NCI-H128 (cell line): ENCODE measurements around the gene SPTBN1.

Experiments used
- DNase-seq: peaks from one replicate; lab custom pipeline; 2025; ENCODE audit not compliant: unreplicated experiment; lab: John Stamatoyannopoulos, UW

SPTBN1 gene

DNA sequence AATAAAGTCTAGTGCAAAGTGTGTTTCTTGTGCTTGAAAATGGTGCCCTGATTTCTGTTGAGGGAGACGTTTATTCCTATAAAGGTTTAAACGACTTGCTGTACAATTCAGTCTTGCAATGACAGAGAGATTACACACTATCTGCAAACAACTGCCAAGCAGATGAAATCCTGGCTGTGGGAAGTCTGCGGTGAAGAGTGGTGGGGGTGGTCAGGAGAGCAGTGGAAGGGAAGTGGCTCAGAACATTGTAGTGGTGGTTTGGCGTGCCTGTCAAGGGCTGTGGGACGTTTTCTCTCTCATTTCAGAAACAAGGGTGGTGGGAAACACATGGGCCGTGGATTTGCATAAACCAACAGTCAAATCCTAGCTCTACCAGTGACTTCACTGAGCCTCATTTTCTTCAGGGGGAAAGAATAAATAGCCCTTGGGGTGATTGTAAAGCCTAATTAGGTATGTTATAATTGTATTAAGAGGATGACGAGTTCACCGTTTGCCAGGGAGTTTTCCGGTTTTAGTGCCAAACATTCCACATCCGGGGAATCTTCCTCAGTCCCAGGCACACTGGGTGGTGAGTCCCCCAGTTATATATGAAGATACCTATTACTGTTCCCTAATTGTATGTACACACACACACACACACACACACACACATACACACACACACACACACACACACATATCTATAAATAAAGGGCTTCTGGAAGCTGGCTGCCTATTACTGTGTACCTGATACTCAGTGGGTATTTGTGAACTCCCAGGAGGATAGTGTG lies 115.0 kb downstream of the SPTBN1 start:
- DNase-seq: no peak

DNA sequence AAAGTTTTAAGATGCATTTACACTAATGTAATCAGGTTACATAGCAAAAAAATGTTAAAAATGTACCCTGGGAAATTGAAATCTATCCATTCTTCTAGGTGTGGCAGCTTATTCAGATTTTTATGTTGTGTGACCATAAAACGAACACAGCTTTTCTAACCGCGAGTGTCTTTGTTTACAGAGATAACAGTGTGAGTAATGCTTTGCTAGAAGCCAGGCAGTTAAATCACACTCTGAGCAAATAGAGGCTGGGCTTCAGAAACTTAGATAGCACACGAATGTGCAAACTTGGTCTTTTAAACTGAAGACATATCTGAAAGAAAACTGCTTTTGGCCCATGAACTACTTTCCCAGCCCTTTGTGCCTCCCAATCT lies 116.1 kb downstream of the SPTBN1 start:
- no peak for DNase-seq

- no peak for DNase-seq
Observed at GRCh38 chr2:54572636-54573536, 116.8 kb downstream of the SPTBN1 start.

- DNase-seq: no peak
Observed at GRCh38 chr2:54573537-54573919, 117.4 kb downstream of the SPTBN1 start.

DNA sequence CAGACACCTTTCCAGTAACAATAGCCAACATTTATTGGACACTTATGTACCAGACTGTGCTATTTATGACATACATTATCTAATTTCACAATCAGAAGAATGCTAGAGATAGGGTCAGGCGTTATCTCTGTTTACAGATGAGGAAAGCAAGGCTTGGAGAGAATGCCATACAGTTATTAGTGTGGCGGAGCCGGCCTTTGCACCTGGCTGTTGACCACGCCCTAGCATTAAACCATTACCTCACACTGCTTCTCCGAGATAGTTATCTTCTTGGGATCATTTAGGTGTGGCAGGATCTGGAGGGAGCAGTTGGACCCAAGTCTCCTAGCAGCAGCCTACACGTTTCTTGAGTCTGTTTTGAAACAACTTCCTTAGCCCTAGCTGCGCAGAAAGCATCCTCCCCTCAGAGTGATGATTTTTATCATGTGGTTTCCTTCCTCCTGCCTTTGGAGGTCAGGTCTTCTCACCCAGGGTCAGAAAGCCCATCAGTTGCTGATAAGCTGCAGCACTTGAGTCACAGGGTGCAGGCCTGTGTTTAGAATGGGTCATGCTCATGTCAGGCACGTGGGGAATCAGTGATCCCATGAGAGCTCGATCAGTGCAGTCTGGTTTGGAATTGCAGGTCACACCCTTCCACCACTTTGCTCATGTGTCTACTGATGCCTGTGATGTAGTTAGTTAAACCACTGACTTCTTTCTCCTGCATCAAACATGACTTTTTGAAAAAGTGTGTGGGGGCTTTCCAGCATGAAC lies 118.2 kb downstream of the SPTBN1 start:
- DNase-seq: no peak

DNA sequence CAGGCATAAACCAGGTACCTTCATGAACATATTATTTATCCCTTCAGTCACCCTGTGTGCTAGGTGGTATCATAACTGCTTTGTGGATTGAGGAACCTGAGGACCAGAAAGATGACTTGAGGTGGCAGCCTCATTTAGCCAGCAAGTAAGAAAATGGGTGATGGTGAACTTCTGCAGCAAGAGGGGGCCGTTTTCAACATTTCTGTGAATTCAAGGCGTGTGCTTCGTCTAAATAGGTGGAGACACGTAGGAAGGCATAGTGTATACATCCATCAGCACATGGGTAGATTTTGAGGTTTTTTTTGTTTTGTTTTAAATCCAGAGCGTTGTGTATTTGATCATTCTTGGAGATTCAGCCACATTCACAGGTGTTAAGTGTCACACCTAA lies 118.7 kb downstream of the SPTBN1 start:
- no peak for DNase-seq

GRCh38 chr2:54575379-54575888 lies 119.3 kb downstream of the SPTBN1 start:
- no peak for DNase-seq

- DNase-seq: no peak
Observed at GRCh38 chr2:54577035-54577434, 120.9 kb downstream of the SPTBN1 start.

GRCh38 chr2:54577944-54578647 lies 122.0 kb downstream of the SPTBN1 start:
- DNase-seq: no peak

DNA sequence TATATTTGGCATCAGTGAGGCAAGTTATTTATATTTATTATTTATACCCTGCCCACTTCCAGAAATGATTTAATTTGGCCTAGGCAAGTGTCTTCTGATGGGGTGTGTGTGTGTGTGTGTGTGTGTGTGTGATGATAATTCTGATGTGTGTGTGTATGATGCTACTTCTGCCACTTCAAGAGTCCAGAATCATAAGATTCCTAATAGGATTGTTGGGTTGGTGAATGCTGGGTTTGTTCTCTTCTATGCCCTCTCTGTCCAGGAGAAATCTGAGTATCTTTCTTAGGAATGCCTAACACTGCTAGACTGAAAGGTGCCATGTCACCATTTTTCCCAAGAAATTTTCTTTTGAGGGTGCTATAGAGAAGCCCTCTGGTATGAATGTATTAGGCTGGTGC lies 122.5 kb downstream of the SPTBN1 start:
- DNase-seq: no peak

- DNase-seq: no peak
Observed at GRCh38 chr2:54579061-54579681, 123.0 kb downstream of the SPTBN1 start.

- no peak for DNase-seq
Observed at GRCh38 chr2:54579682-54580620, 123.8 kb downstream of the SPTBN1 start.

GRCh38 chr2:54581326-54582039 lies 125.4 kb downstream of the SPTBN1 start:
- DNase-seq: no peak

- no peak for DNase-seq
Observed at GRCh38 chr2:54582987-54583386, 126.9 kb downstream of the SPTBN1 start.

GRCh38 chr2:54584598-54584997 lies 128.5 kb downstream of the SPTBN1 start:
- no peak for DNase-seq

GRCh38 chr2:54585136-54585733 lies 129.1 kb downstream of the SPTBN1 start:
- DNase-seq: no peak

DNA sequence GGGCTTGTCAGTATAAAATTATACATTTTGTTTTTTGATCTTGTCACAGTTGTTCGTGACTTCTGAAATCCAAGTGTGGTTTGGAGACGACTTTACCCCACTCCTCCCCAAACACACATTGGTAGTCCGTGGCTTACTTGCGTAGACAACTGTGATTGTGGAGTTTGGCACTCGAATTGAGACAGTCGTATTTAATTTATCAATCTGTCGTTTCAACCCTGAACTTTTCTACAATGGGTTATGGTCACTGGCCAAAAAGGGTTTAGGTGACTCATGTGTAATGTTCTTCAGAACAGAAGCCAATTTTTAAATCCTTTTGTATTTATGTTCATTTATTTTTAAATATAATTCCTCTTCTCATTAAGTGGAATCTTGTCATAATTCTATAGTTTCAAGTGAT lies 129.9 kb downstream of the SPTBN1 start:
- DNase-seq: no peak

GRCh38 chr2:54586494-54586893 lies 130.4 kb downstream of the SPTBN1 start:
- no peak for DNase-seq
